A549 (cell line): ENCODE measurements around the gene AFDN. TPM values are rescaled to one million over a fixed set of nuclear protein-coding genes. Genes with fewer than 3 reads are reported as not detected.

Experiments
- ATAC-seq, 2 experiments: fragments of 200-7000 bp in 1 of 2; fragments of >200 bp in 1 of 2; cut with Nextera tagmentation in 1 of 2; cut with Tn5 transposase in 1 of 2; 3 replicates each; pipeline versions ENCODE4 v1.8.0 to v1.9.1; 2018 to 2020; ENCODE audit warnings: mild to moderate bottlenecking in 1 of 2, moderate library complexity in 1 of 2
- CTCF ChIA-PET: fragments of 300-600 bp; sonication (Branson Sonifier 250); formaldehyde crosslinking; extraction: SDS; loops from one replicate; lab custom pipeline; 2021; ENCODE audit warnings: antibody characterized with exemption, inconsistent platforms; lab: Yijun Ruan, JAX
- POLR2A ChIA-PET: fragments of 350-600 bp; formaldehyde crosslinking; extraction: SDS; loops from one replicate; lab custom pipeline; 2021; ENCODE audit warnings: antibody characterized with exemption, inconsistent platforms; lab: Yijun Ruan, JAX
- DNase-seq, 2 experiments: peaks; one replicate each; pipeline versions ENCODE4 v3.0.0 to v3.0.0-alpha.2; 2011 to 2016; ENCODE audit warnings: low read depth in 1 of 2, low spot score in 1 of 2
- FAIRE-seq: peaks from 2 replicates; lab custom pipeline; 2011; peaks lifted over from hg19 to GRCh38; lab: Jason Lieb, UNC
- H3K27ac ChIP-seq, 2 experiments: fragments of >200 bp; sonication (Bioruptor Twin); formaldehyde crosslinking; 3 replicates each; pipeline ENCODE4 v1.5.1; 2016 to 2017
- H3K4me1 ChIP-seq: fragments of >200 bp; sonication (Bioruptor Twin); formaldehyde crosslinking; 3 replicates; pipeline ENCODE4 v1.6.1; 2016
- H3K4me2 ChIP-seq: fragments of >200 bp; sonication (Bioruptor Twin); formaldehyde crosslinking; 3 replicates; pipeline ENCODE4 v1.6.1; 2016
- H3K4me3 ChIP-seq: fragments of >200 bp; sonication (Bioruptor Twin); formaldehyde crosslinking; 3 replicates; pipeline ENCODE4 v1.5.1; 2016
- H3K9me3 ChIP-seq: fragments of >200 bp; sonication (Bioruptor Twin); formaldehyde crosslinking; 3 replicates; pipeline ENCODE4 v1.6.1; 2016
- CBX2 ChIP-seq: fragments of 200-600 bp; sonication (generic); IDR thresholded peaks from 2 replicates; pipeline ENCODE4 v1.6.1; 2016; ENCODE audit warnings: low read depth, mild to moderate bottlenecking, borderline replicate concordance
- CBX8 ChIP-seq: fragments of 200-600 bp; sonication (generic); IDR thresholded peaks from 2 replicates; pipeline ENCODE4 v1.6.1; 2016
- CEBPB ChIP-seq, 2 experiments: fragments of >200 bp in 1 of 2; sonication (Bioruptor Twin) in 1 of 2; formaldehyde crosslinking in 1 of 2; IDR thresholded peaks; 2 replicates each; pipeline ENCODE4 v1.6.1; 2012 to 2016
- CHD2 ChIP-seq: fragments of 150-350 bp; IDR thresholded peaks from 2 replicates; pipeline ENCODE4 v1.6.1; 2014; ENCODE audit warnings: low read length; ENCODE audit not compliant: partially characterized antibody
- EP300 ChIP-seq, 2 experiments: fragments of >200 bp; sonication (Bioruptor Twin); formaldehyde crosslinking; IDR thresholded peaks; 2 replicates in 1 of 2; 3 replicates in 1 of 2; pipeline ENCODE4 v1.6.1; 2016 to 2017
- FOSB ChIP-seq: fragments of 250-450 bp; sonication (Bioruptor Pico); IDR thresholded peaks from 2 replicates; pipeline ENCODE4 v1.5.0; 2020; ENCODE audit warnings: mild to moderate bottlenecking, moderate library complexity
- FOSL2 ChIP-seq, 2 experiments: fragments of 450-650 bp in 1 of 2; fragments of >200 bp in 1 of 2; sonication (Bioruptor Twin) in 1 of 2; formaldehyde crosslinking; IDR thresholded peaks; 2 replicates each; pipeline versions ENCODE4 v1.5.0 to v1.6.1; 2016 to 2020; ENCODE audit warnings: mild to moderate bottlenecking in 1 of 2, moderate library complexity in 1 of 2
- GATA3 ChIP-seq: IDR thresholded peaks from 2 replicates; pipeline ENCODE4 v1.6.1; 2012; ENCODE audit warnings: borderline replicate concordance
- HOXB13 ChIP-seq: fragments of 250-450 bp; sonication (Bioruptor Pico); IDR thresholded peaks from 2 replicates; pipeline ENCODE4 v1.5.0; 2020; ENCODE audit warnings: low read depth, mild to moderate bottlenecking, moderate library complexity
- HOXB5 ChIP-seq: fragments of 250-450 bp; sonication (Bioruptor Pico); IDR thresholded peaks from 2 replicates; pipeline ENCODE4 v1.5.0; 2020; ENCODE audit warnings: mild to moderate bottlenecking, moderate library complexity
- JUNB ChIP-seq: fragments of >200 bp; sonication (Bioruptor Twin); formaldehyde crosslinking; IDR thresholded peaks from 2 replicates; pipeline ENCODE4 v1.6.1; 2016
- KDM5A ChIP-seq: fragments of 200-600 bp; sonication (generic); IDR thresholded peaks from 2 replicates; pipeline ENCODE4 v1.6.1; 2016; ENCODE audit warnings: antibody characterized with exemption, mild to moderate bottlenecking
- MAFK ChIP-seq: fragments of 450-650 bp; IDR thresholded peaks from 2 replicates; pipeline ENCODE4 v1.6.1; 2014; ENCODE audit not compliant: partially characterized antibody
- NFE2L2 ChIP-seq: fragments of 150-350 bp; conservative IDR thresholded peaks from 2 replicates; pipeline ENCODE4 v1.6.1; 2014; ENCODE audit warnings: low read length
- NPAS2 ChIP-seq: fragments of 250-450 bp; sonication (Bioruptor Pico); IDR thresholded peaks from 2 replicates; pipeline ENCODE4 v1.8.0; 2022; ENCODE audit warnings: mild to moderate bottlenecking, moderate library complexity, borderline replicate concordance
- POLR2A ChIP-seq: IDR thresholded peaks from 2 replicates; pipeline ENCODE4 v1.6.1; 2012; ENCODE audit warnings: mild to moderate bottlenecking, low read length
- POLR2AphosphoS2 ChIP-seq: conservative IDR thresholded peaks from 2 replicates; pipeline ENCODE4 v1.6.1; 2012; ENCODE audit warnings: low read length, improper control_type of control experiment, inconsistent platforms
- RARB ChIP-seq: fragments of 250-450 bp; sonication (Bioruptor Pico); IDR thresholded peaks from 2 replicates; pipeline ENCODE4 v1.8.0; 2021; ENCODE audit warnings: mild to moderate bottlenecking, moderate library complexity
- RCOR1 ChIP-seq: fragments of 150-350 bp; IDR thresholded peaks from 2 replicates; pipeline ENCODE4 v1.6.1; 2014; ENCODE audit warnings: antibody characterized with exemption, low read length, low read depth
- RFX5 ChIP-seq: fragments of 450-650 bp; IDR thresholded peaks from 2 replicates; pipeline ENCODE4 v1.7.1; 2014; ENCODE audit warnings: antibody characterized with exemption, mild to moderate bottlenecking, moderate library complexity
- RNF2 ChIP-seq: fragments of 200-600 bp; sonication (generic); IDR thresholded peaks from 2 replicates; pipeline ENCODE4 v1.6.1; 2016; ENCODE audit warnings: low read depth, mild to moderate bottlenecking, antibody characterized with exemption, moderate library complexity, borderline replicate concordance
- TFCP2L1 ChIP-seq: fragments of 250-450 bp; sonication (Bioruptor Pico); IDR thresholded peaks from 2 replicates; pipeline ENCODE4 v1.5.0; 2021; ENCODE audit warnings: mild to moderate bottlenecking
- TP53 ChIP-seq: fragments of 250-450 bp; sonication (Bioruptor Pico); IDR thresholded peaks from 2 replicates; pipeline ENCODE4 v1.5.0; 2021; ENCODE audit warnings: mild to moderate bottlenecking, moderate library complexity
- ZNF302 ChIP-seq: fragments of 250-450 bp; sonication (Bioruptor Pico); IDR thresholded peaks from 2 replicates; pipeline ENCODE4 v1.9.0; 2021; ENCODE audit warnings: inconsistent platforms, mild to moderate bottlenecking, moderate library complexity
- WGBS: methylation state at CpG from one replicate; pipeline ENCODE4 v1.1.6; 2017; ENCODE audit errors: missing lambda C conversion rate; 5-methylcytosine and 5-hydroxymethylcytosine counted together
- polyA plus RNA-seq, 4 experiments: library from polyadenylated mRNA; depleted of rRNA in 3 of 4; stranded (reverse); fragments of >200 nt; fragmentation: RNase III in 1 of 4; extraction: RNeasy Plus Mini Kit Qiagen cat#74134 plus additional on column Dnase treatment in 1 of 4; gene quantifications; 2 replicates in 3 of 4; 3 replicates in 1 of 4; pipeline ENCODE4 v1.2.3, GENCODE V29; 2011 to 2017
- TF ChIP-seq, protein P1 (sequence below): fragments of >200 bp; sonication (Bioruptor Twin); formaldehyde crosslinking; IDR thresholded peaks from 3 replicates; pipeline ENCODE4 v1.5.1; 2016
- TF ChIP-seq, protein P2 (sequence below): IDR thresholded peaks from 2 replicates; pipeline ENCODE4 v1.6.1; 2012
- TF ChIP-seq, protein P3 (sequence below): IDR thresholded peaks from 2 replicates; pipeline ENCODE4 v1.6.1; 2012
- TF ChIP-seq, protein P4 (sequence below): IDR thresholded peaks from 2 replicates; pipeline ENCODE4 v1.6.1; 2012; ENCODE audit warnings: low read depth, borderline replicate concordance
- TF ChIP-seq, protein P5 (sequence below): fragments of 200-600 bp; sonication (generic); IDR thresholded peaks from 2 replicates; pipeline ENCODE4 v1.6.1; 2016; ENCODE audit warnings: antibody characterized with exemption, mild to moderate bottlenecking, moderate library complexity

Gene AFDN
- polyA plus RNA-seq, 2 of the 4 experiments (the other 2 are of a cell fraction): 17.5 to 40.8 TPM

DNA sequence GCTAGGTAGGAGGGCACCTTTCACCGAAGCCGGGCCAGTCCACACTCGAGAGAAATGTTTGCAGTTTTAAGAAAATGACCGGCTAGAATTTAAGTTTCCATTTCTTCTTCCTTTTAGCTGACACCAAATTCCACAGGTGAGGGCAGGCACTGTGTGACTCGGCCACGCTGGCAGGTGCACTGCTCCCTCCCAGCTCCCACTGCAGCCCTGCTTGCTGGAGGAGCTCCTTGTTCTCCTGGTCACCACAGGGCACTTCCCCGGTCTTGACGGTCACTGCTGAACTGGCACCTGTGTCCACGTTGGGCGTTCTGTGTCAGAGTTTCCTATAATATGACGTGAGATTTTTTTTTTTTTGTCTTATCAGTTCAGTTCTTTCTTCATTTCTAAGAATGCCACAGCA, 167.1 kb downstream of the AFDN start:
- H3K27ac ChIP-seq: no peak overlapping the region
- 82% methylated on average over 11 of the region's 11 CpGs for WGBS
- ChIA-PET CTCF (interaction anchor here (0.8 to 1.0 kb wide), 2 partner anchors 48 to 139 kb away, joined by 3 to 4 read pairs; no protein-coding TSS in a partner anchor), POLR2A (no interaction called here)
- no peak overlapping the region for H3K4me3 ChIP-seq
- DNase-seq: no peak
- TF ChIP-seq FOSL2 (IDR thresholded peaks at IDR 0.05): no peak
- no peak for TF ChIP-seq FOSL2 (CRISPR knock-in tag; IDR thresholded peaks at IDR 0.05)
- TF ChIP-seq RNF2: no peak
- TF ChIP-seq HOXB13 (CRISPR knock-in tag): no peak
- TF ChIP-seq, protein P1, sequence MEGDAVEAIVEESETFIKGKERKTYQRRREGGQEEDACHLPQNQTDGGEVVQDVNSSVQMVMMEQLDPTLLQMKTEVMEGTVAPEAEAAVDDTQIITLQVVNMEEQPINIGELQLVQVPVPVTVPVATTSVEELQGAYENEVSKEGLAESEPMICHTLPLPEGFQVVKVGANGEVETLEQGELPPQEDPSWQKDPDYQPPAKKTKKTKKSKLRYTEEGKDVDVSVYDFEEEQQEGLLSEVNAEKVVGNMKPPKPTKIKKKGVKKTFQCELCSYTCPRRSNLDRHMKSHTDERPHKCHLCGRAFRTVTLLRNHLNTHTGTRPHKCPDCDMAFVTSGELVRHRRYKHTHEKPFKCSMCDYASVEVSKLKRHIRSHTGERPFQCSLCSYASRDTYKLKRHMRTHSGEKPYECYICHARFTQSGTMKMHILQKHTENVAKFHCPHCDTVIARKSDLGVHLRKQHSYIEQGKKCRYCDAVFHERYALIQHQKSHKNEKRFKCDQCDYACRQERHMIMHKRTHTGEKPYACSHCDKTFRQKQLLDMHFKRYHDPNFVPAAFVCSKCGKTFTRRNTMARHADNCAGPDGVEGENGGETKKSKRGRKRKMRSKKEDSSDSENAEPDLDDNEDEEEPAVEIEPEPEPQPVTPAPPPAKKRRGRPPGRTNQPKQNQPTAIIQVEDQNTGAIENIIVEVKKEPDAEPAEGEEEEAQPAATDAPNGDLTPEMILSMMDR: no peak
- TF ChIP-seq NPAS2: no peak
- TF ChIP-seq, protein P2, sequence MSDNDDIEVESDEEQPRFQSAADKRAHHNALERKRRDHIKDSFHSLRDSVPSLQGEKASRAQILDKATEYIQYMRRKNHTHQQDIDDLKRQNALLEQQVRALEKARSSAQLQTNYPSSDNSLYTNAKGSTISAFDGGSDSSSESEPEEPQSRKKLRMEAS: no peak
- no peak for TF ChIP-seq ZNF302
- no peak for TF ChIP-seq TFCP2L1 (CRISPR knock-in tag)
- TF ChIP-seq POLR2AphosphoS2: no peak
- TF ChIP-seq FOSB (CRISPR knock-in tag): no peak
- TF ChIP-seq, protein P3, sequence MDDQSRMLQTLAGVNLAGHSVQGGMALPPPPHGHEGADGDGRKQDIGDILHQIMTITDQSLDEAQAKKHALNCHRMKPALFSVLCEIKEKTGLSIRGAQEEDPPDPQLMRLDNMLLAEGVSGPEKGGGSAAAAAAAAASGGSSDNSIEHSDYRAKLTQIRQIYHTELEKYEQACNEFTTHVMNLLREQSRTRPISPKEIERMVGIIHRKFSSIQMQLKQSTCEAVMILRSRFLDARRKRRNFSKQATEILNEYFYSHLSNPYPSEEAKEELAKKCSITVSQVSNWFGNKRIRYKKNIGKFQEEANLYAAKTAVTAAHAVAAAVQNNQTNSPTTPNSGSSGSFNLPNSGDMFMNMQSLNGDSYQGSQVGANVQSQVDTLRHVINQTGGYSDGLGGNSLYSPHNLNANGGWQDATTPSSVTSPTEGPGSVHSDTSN: no peak
- no peak for TF ChIP-seq TP53 (CRISPR knock-in tag)
- no peak for TF ChIP-seq CHD2
- no peak for TF ChIP-seq RARB (CRISPR knock-in tag)
- TF ChIP-seq RCOR1: no peak
- no peak for TF ChIP-seq KDM5A
- TF ChIP-seq EP300 (IDR thresholded peaks at IDR 0.05): no peak
- no peak for TF ChIP-seq GATA3
- no peak for TF ChIP-seq RFX5
- TF ChIP-seq, protein P4, sequence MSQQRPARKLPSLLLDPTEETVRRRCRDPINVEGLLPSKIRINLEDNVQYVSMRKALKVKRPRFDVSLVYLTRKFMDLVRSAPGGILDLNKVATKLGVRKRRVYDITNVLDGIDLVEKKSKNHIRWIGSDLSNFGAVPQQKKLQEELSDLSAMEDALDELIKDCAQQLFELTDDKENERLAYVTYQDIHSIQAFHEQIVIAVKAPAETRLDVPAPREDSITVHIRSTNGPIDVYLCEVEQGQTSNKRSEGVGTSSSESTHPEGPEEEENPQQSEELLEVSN: no peak
- no peak for ATAC-seq
- no peak for FAIRE-seq
- H3K4me1 ChIP-seq: 0 out of 3 replicates have a peak, but pooled peaks cover 7% of the 10 kb centered on the region
- no peaks in the 10 kb centered on the region for H3K9me3 ChIP-seq
- no peak overlapping the region for H3K4me2 ChIP-seq

DNA sequence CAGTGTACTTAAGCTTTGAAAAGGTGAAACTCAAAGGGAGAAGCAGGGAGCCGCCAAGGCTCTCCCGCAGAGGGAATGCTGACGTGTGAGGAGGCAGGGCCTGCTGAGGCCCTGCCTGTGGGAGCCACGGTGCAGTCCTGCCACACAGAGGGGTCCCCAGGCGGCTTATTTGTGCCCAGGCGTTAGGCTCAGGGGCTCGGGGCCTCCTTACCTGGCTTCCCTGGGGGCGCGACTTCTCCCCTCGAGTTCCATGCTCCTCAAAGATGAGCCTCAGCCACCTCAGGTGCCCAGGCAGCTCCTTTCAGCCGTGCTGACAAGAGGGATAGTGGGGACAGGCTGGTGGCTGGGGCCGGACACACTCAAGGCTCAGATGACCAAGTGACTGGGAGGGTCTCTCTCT, 168.6 kb downstream of the AFDN start:
- H3K4me1 ChIP-seq: 0 out of 3 replicates have a peak, but pooled peaks cover 7% of the 10 kb centered on the region
- FAIRE-seq (no peak), DNase-seq (no peak), ATAC-seq (no peak)
- TF ChIP-seq RNF2 (no peak), POLR2A (no peak), CEBPB (IDR thresholded peaks at IDR 0.05) (no peak), CBX2 (no peak), CHD2 (no peak), JUNB (no peak), MAFK (no peak), HOXB5 (CRISPR knock-in tag) (no peak), GATA3 (no peak), FOSB (CRISPR knock-in tag) (no peak), NFE2L2 (no peak), RCOR1 (no peak), CBX8 (no peak)
- TF ChIP-seq, protein P5, sequence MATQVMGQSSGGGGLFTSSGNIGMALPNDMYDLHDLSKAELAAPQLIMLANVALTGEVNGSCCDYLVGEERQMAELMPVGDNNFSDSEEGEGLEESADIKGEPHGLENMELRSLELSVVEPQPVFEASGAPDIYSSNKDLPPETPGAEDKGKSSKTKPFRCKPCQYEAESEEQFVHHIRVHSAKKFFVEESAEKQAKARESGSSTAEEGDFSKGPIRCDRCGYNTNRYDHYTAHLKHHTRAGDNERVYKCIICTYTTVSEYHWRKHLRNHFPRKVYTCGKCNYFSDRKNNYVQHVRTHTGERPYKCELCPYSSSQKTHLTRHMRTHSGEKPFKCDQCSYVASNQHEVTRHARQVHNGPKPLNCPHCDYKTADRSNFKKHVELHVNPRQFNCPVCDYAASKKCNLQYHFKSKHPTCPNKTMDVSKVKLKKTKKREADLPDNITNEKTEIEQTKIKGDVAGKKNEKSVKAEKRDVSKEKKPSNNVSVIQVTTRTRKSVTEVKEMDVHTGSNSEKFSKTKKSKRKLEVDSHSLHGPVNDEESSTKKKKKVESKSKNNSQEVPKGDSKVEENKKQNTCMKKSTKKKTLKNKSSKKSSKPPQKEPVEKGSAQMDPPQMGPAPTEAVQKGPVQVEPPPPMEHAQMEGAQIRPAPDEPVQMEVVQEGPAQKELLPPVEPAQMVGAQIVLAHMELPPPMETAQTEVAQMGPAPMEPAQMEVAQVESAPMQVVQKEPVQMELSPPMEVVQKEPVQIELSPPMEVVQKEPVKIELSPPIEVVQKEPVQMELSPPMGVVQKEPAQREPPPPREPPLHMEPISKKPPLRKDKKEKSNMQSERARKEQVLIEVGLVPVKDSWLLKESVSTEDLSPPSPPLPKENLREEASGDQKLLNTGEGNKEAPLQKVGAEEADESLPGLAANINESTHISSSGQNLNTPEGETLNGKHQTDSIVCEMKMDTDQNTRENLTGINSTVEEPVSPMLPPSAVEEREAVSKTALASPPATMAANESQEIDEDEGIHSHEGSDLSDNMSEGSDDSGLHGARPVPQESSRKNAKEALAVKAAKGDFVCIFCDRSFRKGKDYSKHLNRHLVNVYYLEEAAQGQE: no peak
- no peak overlapping the region for H3K27ac ChIP-seq
- ChIA-PET POLR2A (no interaction called here), CTCF (interaction anchor here (1.2 kb wide), 1 partner anchor 138 kb away, joined by 4 read pairs; no protein-coding TSS in a partner anchor)
- H3K9me3 ChIP-seq: no peaks in the 10 kb centered on the region
- 86% methylated on average over 8 of the region's 12 CpGs for WGBS
- H3K4me3 ChIP-seq: no peak overlapping the region
- no peak overlapping the region for H3K4me2 ChIP-seq
